GM10248 (cell line): ENCODE data around the gene MTSS2.

ENCODE experiments used
- CTCF ChIA-PET: fragments of 300-600 bp; sonication (Branson Sonifier 250); formaldehyde crosslinking; extraction: SDS; loops from one replicate; lab custom pipeline; 2021; ENCODE audit warnings: antibody characterized with exemption; lab: Yijun Ruan, JAX
- POLR2A ChIA-PET: fragments of 350-650 bp; sonication (Branson Sonifier 250); formaldehyde crosslinking; extraction: SDS; loops from one replicate; lab custom pipeline; 2020; ENCODE audit warnings: antibody characterized with exemption; lab: Yijun Ruan, JAX
- DNase-seq: peaks from one replicate; pipeline ENCODE4 v3.0.0; 2012; ENCODE audit errors: extremely low spot score
- CTCF ChIP-seq: IDR thresholded peaks from 2 replicates; pipeline ENCODE4 v1.5.1; 2012; ENCODE audit warnings: mild to moderate bottlenecking, low read depth; ENCODE audit errors: extremely low read depth, missing control alignments, control extremely low read depth

The MTSS2 gene

GRCh38 chr16:70638814-70639792 lies 46.8 kb downstream of the MTSS2 start:
- ChIA-PET CTCF (interaction anchor here (3.9 kb wide), 1 partner anchor 15 kb away, joined by 12 read pairs; no protein-coding TSS in a partner anchor), POLR2A (no interaction called here)
- DNase-seq, result no peak

More at GRCh38 chr16:70638814-70639792, 46.8 kb downstream of the MTSS2 start:
- no peak for TF ChIP-seq CTCF
